ENCODE results near the gene ALPK1. TPM values are rescaled to one million over a fixed set of nuclear protein-coding genes. Genes with fewer than 3 reads are reported as not detected.

Gene ALPK1
- polyA plus RNA-seq, 2 of the 4 experiments (the other 2 are of a cell fraction): 3.5 to 15.9 TPM

- ChIA-PET POLR2A (no interaction called here), CTCF (no interaction called here)
- no peak for DNase-seq (ENCODE audit: low read depth in 1 of 2, low spot score in 1 of 2)
- Histone ChIP-seq H3K4me3 (no peak overlapping the region), H3K4me1 (peaks cover 5% of the 10 kb centered on the region; the same call in 1 of the 3 replicates), H3K27ac (no peak overlapping the region), H3K9me3 (no peaks in the 10 kb centered on the region), H3K4me2 (no peak overlapping the region)
- no peak for FAIRE-seq
- no peak for ATAC-seq
- TF ChIP-seq POLR2A (IDR thresholded peaks at IDR 0.05; ENCODE audit: low read length): no peak
- no peak for TF ChIP-seq TP53 (CRISPR knock-in tag; IDR thresholded peaks at IDR 0.05)
- no peak for TF ChIP-seq GATA3 (IDR thresholded peaks at IDR 0.05; ENCODE audit: borderline replicate concordance)
- TF ChIP-seq MAZ (IDR thresholded peaks at IDR 0.05; ENCODE audit: borderline replicate concordance, low read depth, low read length): no peak
- TF ChIP-seq KDM1A (IDR thresholded peaks at IDR 0.05; ENCODE audit: low read depth): no peak
- TF ChIP-seq, protein P1, sequence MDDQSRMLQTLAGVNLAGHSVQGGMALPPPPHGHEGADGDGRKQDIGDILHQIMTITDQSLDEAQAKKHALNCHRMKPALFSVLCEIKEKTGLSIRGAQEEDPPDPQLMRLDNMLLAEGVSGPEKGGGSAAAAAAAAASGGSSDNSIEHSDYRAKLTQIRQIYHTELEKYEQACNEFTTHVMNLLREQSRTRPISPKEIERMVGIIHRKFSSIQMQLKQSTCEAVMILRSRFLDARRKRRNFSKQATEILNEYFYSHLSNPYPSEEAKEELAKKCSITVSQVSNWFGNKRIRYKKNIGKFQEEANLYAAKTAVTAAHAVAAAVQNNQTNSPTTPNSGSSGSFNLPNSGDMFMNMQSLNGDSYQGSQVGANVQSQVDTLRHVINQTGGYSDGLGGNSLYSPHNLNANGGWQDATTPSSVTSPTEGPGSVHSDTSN (IDR thresholded peaks at IDR 0.05): no peak
- TF ChIP-seq USF2 (IDR thresholded peaks at IDR 0.05): no peak
- TF ChIP-seq RFX5 (IDR thresholded peaks at IDR 0.05): no peak
- 86% methylated on average over 3 of the region's 3 CpGs for WGBS (ENCODE audit: missing lambda C conversion rate)
Observed at GRCh38 chr4:112288455-112288854, 8.7 kb upstream of the ALPK1 start.

DNA sequence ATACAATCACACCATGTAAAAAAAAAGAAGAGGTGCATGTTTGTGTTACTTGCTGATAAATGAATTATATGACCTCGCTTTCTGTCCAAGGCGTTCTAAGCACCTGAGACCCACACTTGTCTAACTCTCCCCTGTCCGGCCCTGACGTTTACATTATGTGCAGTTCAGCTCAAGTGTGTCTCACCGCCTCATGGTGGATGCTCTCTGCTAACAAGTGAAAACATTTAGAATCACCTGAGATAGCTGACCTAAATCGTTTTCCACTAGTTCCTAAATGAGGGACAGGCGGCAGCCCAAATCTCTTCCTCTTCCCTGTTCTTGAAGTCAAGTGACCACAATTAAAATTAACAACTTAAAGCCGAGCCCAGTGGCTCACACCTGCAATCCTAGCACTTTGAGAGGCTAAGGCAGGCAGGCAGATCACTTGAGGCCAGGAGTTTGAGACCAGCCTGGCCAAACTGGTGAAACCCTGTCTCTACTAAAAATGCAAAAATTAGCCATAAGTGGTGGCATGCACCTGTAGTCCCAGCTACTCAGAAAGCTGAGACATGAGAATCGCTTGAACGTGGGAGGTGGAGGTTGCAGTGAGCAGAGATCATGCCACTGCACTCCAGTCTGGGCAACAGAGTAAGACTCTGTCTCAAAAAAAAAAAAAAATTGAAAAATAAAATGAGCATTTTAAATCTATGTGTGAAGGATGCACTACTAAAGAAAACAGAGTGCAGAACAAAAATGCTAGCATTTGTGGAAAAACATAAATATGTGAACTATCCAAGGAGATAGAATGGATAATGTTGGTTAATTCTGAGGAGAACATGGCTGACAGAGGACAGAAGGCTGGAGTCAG, 7.5 kb upstream of the ALPK1 start:
- Histone ChIP-seq H3K4me2 (no peak overlapping the region), H3K4me3 (no peak overlapping the region), H3K4me1 (no peaks in the 10 kb centered on the region), H3K27ac (no peak overlapping the region), H3K9me3 (no peaks in the 10 kb centered on the region)
- CTCF ChIA-PET: no interaction called here
- ATAC-seq (no peak), FAIRE-seq (no peak), DNase-seq (ENCODE audit: low read depth in 1 of 2, low spot score in 1 of 2) (no peak)
- 80% methylated on average over 10 of the region's 10 CpGs for WGBS (ENCODE audit: missing lambda C conversion rate)
- POLR2A ChIA-PET: no interaction called here
- no peak for TF ChIP-seq FOSL2 (IDR thresholded peaks at IDR 0.05)
- TF ChIP-seq FOSL2 (CRISPR knock-in tag; IDR thresholded peaks at IDR 0.05): no peak
- TF ChIP-seq, protein P2, sequence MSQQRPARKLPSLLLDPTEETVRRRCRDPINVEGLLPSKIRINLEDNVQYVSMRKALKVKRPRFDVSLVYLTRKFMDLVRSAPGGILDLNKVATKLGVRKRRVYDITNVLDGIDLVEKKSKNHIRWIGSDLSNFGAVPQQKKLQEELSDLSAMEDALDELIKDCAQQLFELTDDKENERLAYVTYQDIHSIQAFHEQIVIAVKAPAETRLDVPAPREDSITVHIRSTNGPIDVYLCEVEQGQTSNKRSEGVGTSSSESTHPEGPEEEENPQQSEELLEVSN (IDR thresholded peaks at IDR 0.05; ENCODE audit: borderline replicate concordance, low read depth): no peak
- no peak for TF ChIP-seq RCOR1 (IDR thresholded peaks at IDR 0.05; ENCODE audit: low read depth, low read length)
- no peak for TF ChIP-seq BHLHE40 (IDR thresholded peaks at IDR 0.05; ENCODE audit: low read depth, low read length)
- TF ChIP-seq SMC3 (IDR thresholded peaks at IDR 0.05): no peak
- no peak for TF ChIP-seq ZNF302 (CRISPR knock-in tag; IDR thresholded peaks at IDR 0.05)
- TF ChIP-seq KDM5A (IDR thresholded peaks at IDR 0.05): no peak
- TF ChIP-seq FOSB (CRISPR knock-in tag; IDR thresholded peaks at IDR 0.05): no peak
- TF ChIP-seq CTCF (IDR thresholded peaks at IDR 0.05): no peak
- no peak for TF ChIP-seq ESRRA (IDR thresholded peaks at IDR 0.05; ENCODE audit: borderline replicate concordance, low read length)
- TF ChIP-seq, protein P3, sequence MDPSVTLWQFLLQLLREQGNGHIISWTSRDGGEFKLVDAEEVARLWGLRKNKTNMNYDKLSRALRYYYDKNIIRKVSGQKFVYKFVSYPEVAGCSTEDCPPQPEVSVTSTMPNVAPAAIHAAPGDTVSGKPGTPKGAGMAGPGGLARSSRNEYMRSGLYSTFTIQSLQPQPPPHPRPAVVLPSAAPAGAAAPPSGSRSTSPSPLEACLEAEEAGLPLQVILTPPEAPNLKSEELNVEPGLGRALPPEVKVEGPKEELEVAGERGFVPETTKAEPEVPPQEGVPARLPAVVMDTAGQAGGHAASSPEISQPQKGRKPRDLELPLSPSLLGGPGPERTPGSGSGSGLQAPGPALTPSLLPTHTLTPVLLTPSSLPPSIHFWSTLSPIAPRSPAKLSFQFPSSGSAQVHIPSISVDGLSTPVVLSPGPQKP (IDR thresholded peaks at IDR 0.05; ENCODE audit: low read depth, low read length): no peak
- no peak for TF ChIP-seq NPAS2 (CRISPR knock-in tag; IDR thresholded peaks at IDR 0.05; ENCODE audit: borderline replicate concordance)
- TF ChIP-seq CBX2 (IDR thresholded peaks at IDR 0.05; ENCODE audit: borderline replicate concordance, low read depth): no peak
- no peak for TF ChIP-seq MAFK (IDR thresholded peaks at IDR 0.05; ENCODE audit: partially characterized antibody)
- no peak for TF ChIP-seq RAD21 (conservative IDR thresholded peaks at IDR 0.05 in 1 of 2, IDR thresholded peaks at IDR 0.05 in 1 of 2)
- no peak for TF ChIP-seq HDAC2 (IDR thresholded peaks at IDR 0.05)

All from A549 (cell line).